Measurements from ENCODE around the gene HMGN1. TPM values are rescaled to one million over a fixed set of nuclear protein-coding genes. Genes with fewer than 3 reads are reported as not detected.

HMGN1 gene
- total RNA-seq, 4 donors from 2014 or later: 41.6 to 85.0 (median 57.6) TPM

GRCh38 chr21:39387461-39388037, 38.7 kb upstream of the HMGN1 start:
- no peak for TF ChIP-seq CTCF (IDR thresholded peaks at IDR 0.05; ENCODE audit: low read depth)

GRCh38 chr21:39386899-39387298, 38.0 kb upstream of the HMGN1 start:
- no peak for TF ChIP-seq CTCF (IDR thresholded peaks at IDR 0.05; ENCODE audit: low read depth)

GRCh38 chr21:39386194-39386593, 37.3 kb upstream of the HMGN1 start:
- TF ChIP-seq CTCF (IDR thresholded peaks at IDR 0.05; ENCODE audit: low read depth): no peak

- no peak for TF ChIP-seq CTCF (IDR thresholded peaks at IDR 0.05; ENCODE audit: low read depth)
Measured at GRCh38 chr21:39385299-39386145, 36.6 kb upstream of the HMGN1 start.

GRCh38 chr21:39384674-39385298, 35.9 kb upstream of the HMGN1 start:
- no peak for TF ChIP-seq CTCF (IDR thresholded peaks at IDR 0.05; ENCODE audit: low read depth)

GRCh38 chr21:39381009-39381408, 32.1 kb upstream of the HMGN1 start:
- TF ChIP-seq CTCF (IDR thresholded peaks at IDR 0.05; ENCODE audit: low read depth): no peak

Measured in subcutaneous adipose tissue (tissue), 4 donors.